ENCODE data around the gene RHO. TPM values are rescaled to one million over a fixed set of nuclear protein-coding genes. Genes with fewer than 3 reads are reported as not detected.

Gene RHO
- total RNA-seq, 1 experiment from 2014 or later: not detected

DNA sequence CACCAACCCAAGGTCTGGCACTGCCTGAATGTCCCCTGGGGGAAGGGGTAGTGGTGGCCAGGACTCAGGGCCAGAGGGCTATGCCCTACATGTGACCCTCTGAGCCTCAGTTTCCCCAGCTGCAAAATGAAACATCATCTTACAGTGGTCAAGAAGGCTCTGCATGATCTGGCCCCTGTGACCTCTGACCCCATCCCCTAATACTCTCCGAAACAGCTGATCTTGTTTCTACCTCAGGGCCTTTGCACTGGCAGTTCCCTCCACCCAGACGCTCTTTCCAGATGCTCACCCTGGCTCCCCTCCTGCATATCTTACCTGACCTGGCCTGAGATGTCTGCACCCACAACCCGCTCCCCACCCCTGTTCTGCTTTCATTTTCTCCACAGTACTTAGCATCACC, 56.2 kb downstream of the RHO start:
- H4K91ac ChIP-seq (ENCODE audit: insufficient read length, low read depth, low read length): no peak overlapping the region
- no peak overlapping the region for H3K56ac ChIP-seq (ENCODE audit: insufficient read length, low read depth, low read length)
- no peaks in the 10 kb centered on the region for H3K9me3 ChIP-seq (ENCODE audit: control insufficient read depth, low read depth, low read length)
- no peak overlapping the region for H2BK20ac ChIP-seq (ENCODE audit: low read depth, low read length, poor library complexity, severe bottlenecking)
- peaks cover 0 to 2% of the 10 kb centered on the region in 2 experiments; a peak in 2 of 4 replicates for H3K4me1 Mint-ChIP-seq
- no peak overlapping the region for H2AFZ ChIP-seq (ENCODE audit: low read length)
- no peak overlapping the region for H3T11ph ChIP-seq (ENCODE audit: low read length)
- H3K23ac ChIP-seq (ENCODE audit: insufficient read length, low read depth, low read length): no peak overlapping the region
- DNase-seq: no peak
- H2BK120ac ChIP-seq (ENCODE audit: low read depth, low read length, poor library complexity, severe bottlenecking): no peak overlapping the region
- H2BK15ac ChIP-seq (ENCODE audit: low read depth, low read length): no peak overlapping the region
- no peak overlapping the region for H3K18ac ChIP-seq (ENCODE audit: insufficient read length, low read depth, low read length)
- no peak overlapping the region for H2AK5ac ChIP-seq (ENCODE audit: insufficient read length, low read length)
- no peaks in the 10 kb centered on the region for H3K23me2 ChIP-seq (ENCODE audit: insufficient read length, low read depth, low read length, poor library complexity, severe bottlenecking)
- H4K20me1 ChIP-seq (ENCODE audit: control insufficient read depth, insufficient read depth, insufficient read length): no peaks in the 10 kb centered on the region
- H3K14ac ChIP-seq (ENCODE audit: insufficient read depth, low read length): no peak overlapping the region
- H3K9me3 Mint-ChIP-seq: no peaks in the 10 kb centered on the region
- no peak overlapping the region for H2BK12ac ChIP-seq (ENCODE audit: insufficient read length, low read depth, low read length)
- H3K27ac ChIP-seq (ENCODE audit: insufficient read length, low read depth, low read length): no peak overlapping the region
- no peak overlapping the region for H4K8ac ChIP-seq (replicated peaks; ENCODE audit: insufficient read length, low read depth, low read length)
- no peak overlapping the region for H3K4ac ChIP-seq (ENCODE audit: low read depth, low read length)
- WGBS (ENCODE audit: extremely low coverage, insufficient read length, low lambda C conversion rate): no CpG with 5 or more reads among the region's 3 CpGs
- H3K79me2 ChIP-seq (ENCODE audit: insufficient read depth, low read length): no peaks in the 10 kb centered on the region
- H2BK5ac ChIP-seq (ENCODE audit: insufficient read length, low read length): no peak overlapping the region
- no peak overlapping the region for H4K5ac ChIP-seq (ENCODE audit: insufficient read length, low read depth, low read length)
- H3K27me3 ChIP-seq (ENCODE audit: insufficient read depth, low read length): no peaks in the 10 kb centered on the region
- H3K4me2 ChIP-seq (ENCODE audit: insufficient read depth, insufficient read length, low read length): no peak overlapping the region
- H3K9ac ChIP-seq (ENCODE audit: extremely low read depth, insufficient read length, low read length): no peak overlapping the region
- peaks cover 0 to 7% (median 2%) of the 10 kb centered on the region in 3 experiments; a peak in 4 of 7 replicates for H3K36me3 Mint-ChIP-seq (ENCODE audit: insufficient read depth in 1 of 3, low read depth in 3 of 3)
- no peak overlapping the region for H3K27ac Mint-ChIP-seq
- no peak for TF ChIP-seq CTCF (conservative IDR thresholded peaks at IDR 0.05)
- no peak overlapping the region; a peak in 1 of 5 replicates for H3K4me3 Mint-ChIP-seq
- H3K4me1 ChIP-seq (ENCODE audit: insufficient read depth, low read length): no peaks in the 10 kb centered on the region
- H3K27me3 Mint-ChIP-seq (ENCODE audit: low read depth): no peaks in the 10 kb centered on the region
- no peaks in the 10 kb centered on the region for H3K79me1 ChIP-seq (ENCODE audit: insufficient read depth, low read depth, low read length, poor library complexity, severe bottlenecking)

Other genes with a start within 250 kb of the RHO start
- gene HMCES, start 249.8 kb upstream of the RHO start, total RNA-seq (2021): 51.2 and 52.4 TPM in 2 replicates
- gene EFCAB12, start 100.0 kb upstream of the RHO start, total RNA-seq (2021): 0.11 and 0.28 TPM in 2 replicates
- gene MBD4, start 88.7 kb upstream of the RHO start, total RNA-seq (2021): 40.1 and 41.0 TPM in 2 replicates
- 19.3 and 22.0 TPM in 2 replicates for gene IFT122, start 88.4 kb upstream of the RHO start, total RNA-seq (2021)
- not detected in 2 replicates for gene H1-8, start 14.5 kb downstream of the RHO start, total RNA-seq (2021)
- 48.4 and 50.9 TPM in 2 replicates for gene PLXND1, start 78.0 kb downstream of the RHO start, total RNA-seq (2021)